Neuronal stem cell (in vitro differentiated cells): ENCODE data around the gene TAF6L.
"Not testable (repeated sequence)": the region's sequence is repeated elsewhere in the genome, so short reads cannot be mapped to it uniquely, and the experiment has no call there.

ENCODE experiments used
- DNase-seq: peaks from one replicate; pipeline ENCODE4 v3.0.0-alpha.2; 2013; ENCODE audit warnings: low spot score
- H2AFZ ChIP-seq: one replicate; pipeline ENCODE4 v1.6.1; 2013; ENCODE audit warnings: mild to moderate bottlenecking, low read length, inconsistent platforms
- H2AK5ac ChIP-seq: 2 replicates; pipeline ENCODE4 v1.6.1; 2013; ENCODE audit warnings: low read depth, mild to moderate bottlenecking, inconsistent platforms, low read length, moderate library complexity, mixed read lengths
- H2BK120ac ChIP-seq: 2 replicates; pipeline ENCODE4 v1.6.1; 2013; ENCODE audit warnings: low read depth, mild to moderate bottlenecking, inconsistent platforms, low read length, moderate library complexity, mixed read lengths
- H2BK12ac ChIP-seq: one replicate; pipeline ENCODE4 v1.6.1; 2013; ENCODE audit warnings: low read length, inconsistent platforms
- H2BK15ac ChIP-seq: 2 replicates; pipeline ENCODE4 v1.6.1; 2013; ENCODE audit warnings: mild to moderate bottlenecking, low read length, inconsistent platforms, mixed read lengths
- H2BK5ac ChIP-seq: one replicate; pipeline ENCODE4 v1.6.1; 2013; ENCODE audit warnings: inconsistent platforms, mild to moderate bottlenecking, low read length, moderate library complexity
- H3K14ac ChIP-seq: one replicate; pipeline ENCODE4 v1.6.1; 2013; ENCODE audit warnings: low read length, inconsistent platforms
- H3K18ac ChIP-seq: 2 replicates; pipeline ENCODE4 v1.6.1; 2013; ENCODE audit warnings: low read length, inconsistent platforms
- H3K23ac ChIP-seq: 2 replicates; pipeline ENCODE4 v1.6.1; 2013; ENCODE audit warnings: low read depth, mild to moderate bottlenecking, mixed read lengths, low read length, inconsistent platforms; ENCODE audit not compliant: poor library complexity
- H3K27ac ChIP-seq: replicated peaks from 3 replicates; pipeline ENCODE4 v1.5.1; 2013; ENCODE audit warnings: low read length, inconsistent platforms
- H3K27me3 ChIP-seq, 3 experiments: 2 replicates each; pipeline ENCODE4 v1.6.1; 2013; ENCODE audit warnings: low read length in 3 of 3, mild to moderate bottlenecking in 2 of 3, inconsistent platforms in 1 of 3, low read depth in 1 of 3, mixed read lengths in 1 of 3, moderate library complexity in 1 of 3; ENCODE audit not compliant: control insufficient read depth in 3 of 3, insufficient read depth in 3 of 3
- H3K36me3 ChIP-seq, 2 donors: replicated peaks in 1 of 2; 2 replicates each; pipeline ENCODE4 v1.6.1; 2013; ENCODE audit warnings: low read length in 2 of 2; ENCODE audit not compliant: control insufficient read depth in 2 of 2, insufficient read depth in 2 of 2
- H3K4ac ChIP-seq: 2 replicates; pipeline ENCODE4 v1.6.1; 2013; ENCODE audit warnings: inconsistent platforms, mild to moderate bottlenecking, low read length, moderate library complexity
- H3K4me1 ChIP-seq, 2 donors: 1 replicate in 1 of 2; 2 replicates in 1 of 2; pipeline ENCODE4 v1.6.1; 2013; ENCODE audit warnings: low read length in 2 of 2, low read depth in 1 of 2; ENCODE audit not compliant: control insufficient read depth in 2 of 2, insufficient read depth in 1 of 2
- H3K4me2 ChIP-seq: one replicate; pipeline ENCODE4 v1.6.1; 2013; ENCODE audit warnings: mild to moderate bottlenecking, low read length, inconsistent platforms; ENCODE audit not compliant: insufficient read depth, poor library complexity, severe bottlenecking
- H3K4me3 ChIP-seq, 2 donors: 2 replicates each; pipeline ENCODE4 v1.5.1; 2013; ENCODE audit warnings: low read length in 2 of 2, mild to moderate bottlenecking in 2 of 2, inconsistent platforms in 1 of 2, moderate library complexity in 1 of 2
- H3K79me1 ChIP-seq: one replicate; pipeline ENCODE4 v1.6.1; 2013; ENCODE audit warnings: low read depth, mild to moderate bottlenecking, inconsistent platforms, low read length, moderate library complexity
- H3K9ac ChIP-seq: one replicate; pipeline ENCODE4 v1.6.1; 2013; ENCODE audit warnings: mild to moderate bottlenecking, low read depth, low read length, inconsistent platforms; ENCODE audit not compliant: poor library complexity
- H3K9me3 ChIP-seq, 2 donors: replicated peaks in 1 of 2; 2 replicates each; pipeline versions ENCODE3 to v1.6.1; 2013; ENCODE audit warnings: low read length in 2 of 2, mild to moderate bottlenecking in 2 of 2, inconsistent platforms in 1 of 2, low read depth in 1 of 2, mixed read lengths in 1 of 2, moderate library complexity in 1 of 2; ENCODE audit not compliant: control insufficient read depth in 2 of 2, insufficient read depth in 1 of 2
- H4K8ac ChIP-seq: one replicate; pipeline ENCODE4 v1.6.1; 2013; ENCODE audit warnings: low read depth, mild to moderate bottlenecking, inconsistent platforms, low read length, moderate library complexity
- H4K91ac ChIP-seq: one replicate; pipeline ENCODE4 v1.6.1; 2013; ENCODE audit warnings: low read length, low read depth, mild to moderate bottlenecking, inconsistent platforms; ENCODE audit not compliant: poor library complexity
- WGBS, 2 donors: extraction: QIAGEN DNeasy Blood & Tissue Kit; methylation state at CpG; one replicate each; pipeline ENCODE4 v1.1.7; 2013; ENCODE audit warnings: missing lambda C conversion rate in 2 of 2, mixed read lengths in 1 of 2; ENCODE audit not compliant: insufficient read length in 2 of 2, insufficient replicate concordance in 1 of 2; ENCODE audit errors: extremely low coverage in 2 of 2; 5-methylcytosine and 5-hydroxymethylcytosine counted together

Gene TAF6L

GRCh38 chr11:62760867-62761227 lies 10.3 kb upstream of the TAF6L start:
- H2AK5ac ChIP-seq, H4K8ac ChIP-seq, H3K9ac ChIP-seq, H3K27me3 ChIP-seq, H3K14ac ChIP-seq, H3K27ac ChIP-seq, H3K4ac ChIP-seq, DNase-seq, H3K9me3 ChIP-seq, H2BK15ac ChIP-seq, H2BK5ac ChIP-seq, H3K18ac ChIP-seq, H4K91ac ChIP-seq, H3K4me2 ChIP-seq, H2BK12ac ChIP-seq, H3K4me1 ChIP-seq, H3K79me1 ChIP-seq, H3K23ac ChIP-seq, H2BK120ac ChIP-seq: not testable (repeated sequence)
- H3K36me3 ChIP-seq, result peaks cover 9 to 29% of the 10 kb centered on the region in 2 donors
- peak overlapping the region in 1 of 2 donors; percentile 85 for H3K4me3 ChIP-seq
- WGBS, 2 donors, result no CpG with 5 or more reads among the region's 9 CpGs
- peak overlapping the region; percentile 69 for H2AFZ ChIP-seq

- Histone ChIP-seq H4K91ac (no peak overlapping the region), H3K4ac (peak overlapping the region; percentile 47), H2BK12ac (no peak overlapping the region), H3K79me1 (peaks cover 1% of the 10 kb centered on the region), H4K8ac (peak overlapping the region; percentile 98), H3K18ac (peak overlapping the region; percentile 79), H3K27me3 (no peaks in the 10 kb centered on the region), H2BK15ac (peak overlapping the region; percentile 77), H3K9me3 (no peaks in the 10 kb centered on the region), H3K4me3 (peak overlapping the region; percentile 25 to 88), H2BK5ac (no peak overlapping the region), H3K4me1 (peaks cover 10 to 19% of the 10 kb centered on the region in 2 donors), H3K14ac (no peak overlapping the region), H3K4me2 (peak overlapping the region; percentile 78), H2BK120ac (no peak overlapping the region), H3K36me3 (peaks cover 19 to 43% of the 10 kb centered on the region in 2 donors), H2AFZ (peak overlapping the region; percentile 96), H3K27ac (peak overlapping the region; percentile 98), H3K23ac (peak overlapping the region; percentile 69), H2AK5ac (peak overlapping the region; percentile 20), H3K9ac (peak overlapping the region; percentile 45)
- no CpG with 5 or more reads among the region's 18 CpGs for WGBS, 2 donors
- no peak for DNase-seq
These were observed 435 bp upstream of the TAF6L start for GRCh38 chr11:62770778-62771143.

- no peak overlapping the region for H3K9ac ChIP-seq
- H3K79me1 ChIP-seq, result peaks cover 1% of the 10 kb centered on the region
- H2BK15ac ChIP-seq, result no peak overlapping the region
- no peak overlapping the region for H2AFZ ChIP-seq
- no CpG with 5 or more reads among the region's 6 CpGs for WGBS, 2 donors
- H2AK5ac ChIP-seq, result no peak overlapping the region
- H3K4me2 ChIP-seq, result no peak overlapping the region
- peaks cover 32 to 54% of the 10 kb centered on the region in 2 donors for H3K36me3 ChIP-seq
- no peak overlapping the region for H3K4me3 ChIP-seq
- H3K18ac ChIP-seq, result no peak overlapping the region
- H3K4ac ChIP-seq, result no peak overlapping the region
- H4K8ac ChIP-seq, result no peak overlapping the region
- no peak overlapping the region for H3K27ac ChIP-seq
- H4K91ac ChIP-seq, result no peak overlapping the region
- no peaks in the 10 kb centered on the region for H3K27me3 ChIP-seq
- no peak overlapping the region for H2BK12ac ChIP-seq
- H2BK5ac ChIP-seq, result no peak overlapping the region
- H3K4me1 ChIP-seq, result peaks cover 10 to 19% of the 10 kb centered on the region in 2 donors
- no peak overlapping the region for H3K23ac ChIP-seq
- DNase-seq, result no peak
- H2BK120ac ChIP-seq, result no peak overlapping the region
- H3K14ac ChIP-seq, result no peak overlapping the region
- H3K9me3 ChIP-seq, result no peaks in the 10 kb centered on the region
These were observed 3.2 kb downstream of the TAF6L start for GRCh38 chr11:62774407-62774806.

GRCh38 chr11:62775646-62776045 lies 4.5 kb downstream of the TAF6L start:
- no peak overlapping the region for H3K4ac ChIP-seq
- no CpG with 5 or more reads among the region's 17 CpGs for WGBS, 2 donors
- H2BK15ac ChIP-seq, result no peak overlapping the region
- peaks cover 1% of the 10 kb centered on the region for H3K79me1 ChIP-seq
- H2BK5ac ChIP-seq, result no peak overlapping the region
- no peak overlapping the region for H2AFZ ChIP-seq
- no peaks in the 10 kb centered on the region for H3K9me3 ChIP-seq
- no peak overlapping the region for H3K18ac ChIP-seq
- H3K9ac ChIP-seq, result no peak overlapping the region
- no peak overlapping the region for H3K27ac ChIP-seq
- H3K36me3 ChIP-seq, result peaks cover 32 to 63% of the 10 kb centered on the region in 2 donors
- no peak for DNase-seq
- H3K4me3 ChIP-seq, result no peak overlapping the region
- H2BK12ac ChIP-seq, result no peak overlapping the region
- H3K4me2 ChIP-seq, result no peak overlapping the region
- H2AK5ac ChIP-seq, result no peak overlapping the region
- no peak overlapping the region for H4K91ac ChIP-seq
- no peak overlapping the region for H3K23ac ChIP-seq
- no peak overlapping the region for H2BK120ac ChIP-seq
- H3K14ac ChIP-seq, result no peak overlapping the region
- no peak overlapping the region for H4K8ac ChIP-seq
- no peaks in the 10 kb centered on the region for H3K27me3 ChIP-seq
- H3K4me1 ChIP-seq, result peaks cover 4 to 8% of the 10 kb centered on the region in 2 donors
